Left ventricle myocardium inferior (tissue), 1 donor: ENCODE measurements around the gene WDR49. TPM values are rescaled to one million over a fixed set of nuclear protein-coding genes. Genes with fewer than 3 reads are reported as not detected.

Experiments
- DNase-seq: peaks from one replicate; pipeline ENCODE4 v3.0.0-alpha.2; 2020
- H3K27ac ChIP-seq: fragments of 200-600 bp; replicated peaks from 2 replicates; pipeline ENCODE4 v1.8.0; 2021
- H3K27me3 ChIP-seq: fragments of 200-600 bp; 2 replicates; pipeline ENCODE4 v1.8.0; 2021; ENCODE audit warnings: low read depth
- H3K36me3 ChIP-seq: fragments of 200-600 bp; 2 replicates; pipeline ENCODE4 v1.8.0; 2021
- H3K4me1 ChIP-seq: fragments of 200-600 bp; 2 replicates; pipeline ENCODE4 v1.8.0; 2021
- H3K4me3 ChIP-seq: fragments of 200-600 bp; 2 replicates; pipeline ENCODE4 v1.8.0; 2021; ENCODE audit warnings: mild to moderate bottlenecking, moderate library complexity
- H3K9me3 ChIP-seq: fragments of 200-600 bp; replicated peaks from 2 replicates; pipeline ENCODE4 v1.8.0; 2021
- intact Hi-C: fragments of 100-400 bp; cut with micrococcal nuclease; formaldehyde crosslinking; loops from one replicate; pipeline ENCODE4 v1.11.0; 2022
- total RNA-seq: library from RNA; stranded (reverse); fragmentation: NEBNext Ultra II Directional; extraction: Animal tissue kit (Norgen Biotek cat#: 25700); gene quantifications from one replicate; pipeline ENCODE4 v1.2.1, GENCODE V29; 2021
- TF ChIP-seq, protein P1 (sequence below): fragments of 200-600 bp; IDR thresholded peaks from 2 replicates; pipeline ENCODE4 v1.8.0; 2021; ENCODE audit warnings: antibody characterized with exemption, mild to moderate bottlenecking, borderline replicate concordance
- donor health status: DM: no; HTN: yes; CAD: no; lungs with severe emphysema.

The WDR49 gene
- total RNA-seq, 1 donor from 2014 or later, result 3.7 TPM

DNA sequence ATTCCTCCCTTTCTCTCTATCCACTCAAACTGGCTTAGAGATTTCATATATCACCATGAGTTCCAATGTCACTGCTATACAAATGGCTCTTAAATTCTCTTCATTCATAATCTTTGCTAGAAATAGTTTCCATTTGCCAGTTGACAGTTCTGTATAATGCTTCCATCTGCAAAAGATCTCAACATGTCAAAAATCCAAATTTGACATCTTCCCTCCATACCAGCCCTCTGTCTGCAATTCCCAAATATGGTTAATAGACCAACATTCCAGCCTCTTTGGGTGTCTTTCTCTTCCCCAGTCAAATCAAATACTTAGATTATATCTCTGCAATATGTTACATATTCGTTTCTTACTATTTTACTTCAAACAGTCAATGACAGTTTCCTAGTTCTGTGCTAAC is 115.7 kb downstream of the WDR49 start:
- H3K9me3 ChIP-seq, result peaks cover 19% of the 10 kb centered on the region
- no peak for DNase-seq
- no peak overlapping the region for H3K27ac ChIP-seq
- H3K27me3 ChIP-seq, result no peaks in the 10 kb centered on the region
- TF ChIP-seq, protein P1, sequence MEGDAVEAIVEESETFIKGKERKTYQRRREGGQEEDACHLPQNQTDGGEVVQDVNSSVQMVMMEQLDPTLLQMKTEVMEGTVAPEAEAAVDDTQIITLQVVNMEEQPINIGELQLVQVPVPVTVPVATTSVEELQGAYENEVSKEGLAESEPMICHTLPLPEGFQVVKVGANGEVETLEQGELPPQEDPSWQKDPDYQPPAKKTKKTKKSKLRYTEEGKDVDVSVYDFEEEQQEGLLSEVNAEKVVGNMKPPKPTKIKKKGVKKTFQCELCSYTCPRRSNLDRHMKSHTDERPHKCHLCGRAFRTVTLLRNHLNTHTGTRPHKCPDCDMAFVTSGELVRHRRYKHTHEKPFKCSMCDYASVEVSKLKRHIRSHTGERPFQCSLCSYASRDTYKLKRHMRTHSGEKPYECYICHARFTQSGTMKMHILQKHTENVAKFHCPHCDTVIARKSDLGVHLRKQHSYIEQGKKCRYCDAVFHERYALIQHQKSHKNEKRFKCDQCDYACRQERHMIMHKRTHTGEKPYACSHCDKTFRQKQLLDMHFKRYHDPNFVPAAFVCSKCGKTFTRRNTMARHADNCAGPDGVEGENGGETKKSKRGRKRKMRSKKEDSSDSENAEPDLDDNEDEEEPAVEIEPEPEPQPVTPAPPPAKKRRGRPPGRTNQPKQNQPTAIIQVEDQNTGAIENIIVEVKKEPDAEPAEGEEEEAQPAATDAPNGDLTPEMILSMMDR, result no peak
- intact Hi-C loops, result no loop called here
- no peak overlapping the region for H3K4me3 ChIP-seq
- H3K4me1 ChIP-seq, result no peaks in the 10 kb centered on the region
- no peaks in the 10 kb centered on the region for H3K36me3 ChIP-seq

- Histone ChIP-seq H3K27ac (no peak overlapping the region), H3K4me3 (no peak overlapping the region), H3K9me3 (peaks cover 24% of the 10 kb centered on the region), H3K27me3 (no peaks in the 10 kb centered on the region), H3K36me3 (no peaks in the 10 kb centered on the region), H3K4me1 (no peaks in the 10 kb centered on the region)
- no peak for DNase-seq
- intact Hi-C loops, result no loop called here
- TF ChIP-seq, protein P1, result no peak
Observed at GRCh38 chr3:167521006-167521355, 132.8 kb downstream of the WDR49 start.

DNA sequence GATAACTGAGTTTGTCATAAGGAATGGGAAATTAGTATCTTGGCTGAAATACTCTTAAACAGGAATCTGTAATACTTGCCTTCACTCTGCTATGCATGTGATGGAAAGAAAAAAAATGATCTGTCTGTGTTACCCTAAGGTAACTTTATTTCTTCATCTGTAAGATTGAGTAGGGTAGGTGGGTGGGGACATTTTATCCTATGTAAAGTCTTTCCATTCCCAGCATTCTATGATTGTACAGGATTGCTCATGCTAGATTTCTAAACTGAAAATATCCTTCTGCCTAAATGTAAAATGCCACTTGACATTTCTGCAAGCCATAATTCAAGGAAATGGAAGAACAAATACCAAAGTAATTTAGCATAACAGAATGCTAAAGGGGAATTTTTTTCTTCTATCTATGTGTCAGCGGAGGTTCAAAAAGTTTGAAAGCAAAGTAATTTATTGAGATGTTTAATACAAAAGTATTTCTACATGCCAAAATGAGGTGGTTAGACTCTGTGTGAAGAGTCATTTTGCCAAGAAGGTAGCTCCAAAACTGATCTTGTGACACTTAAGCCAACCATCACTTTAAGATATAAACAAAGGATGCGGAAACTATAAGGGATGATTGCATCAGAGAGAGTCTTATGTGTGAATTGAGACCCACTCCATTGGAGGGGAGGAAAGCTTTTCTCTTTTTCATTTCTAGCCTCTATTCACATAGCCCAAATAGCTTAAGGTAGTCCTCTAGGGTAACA is 133.3 kb downstream of the WDR49 start:
- H3K27ac ChIP-seq, result no peak overlapping the region
- no peaks in the 10 kb centered on the region for H3K27me3 ChIP-seq
- intact Hi-C loops, result no loop called here
- H3K4me3 ChIP-seq, result no peak overlapping the region
- TF ChIP-seq, protein P1, result no peak
- H3K36me3 ChIP-seq, result no peaks in the 10 kb centered on the region
- peaks cover 24% of the 10 kb centered on the region for H3K9me3 ChIP-seq
- no peak for DNase-seq
- H3K4me1 ChIP-seq, result no peaks in the 10 kb centered on the region

DNA sequence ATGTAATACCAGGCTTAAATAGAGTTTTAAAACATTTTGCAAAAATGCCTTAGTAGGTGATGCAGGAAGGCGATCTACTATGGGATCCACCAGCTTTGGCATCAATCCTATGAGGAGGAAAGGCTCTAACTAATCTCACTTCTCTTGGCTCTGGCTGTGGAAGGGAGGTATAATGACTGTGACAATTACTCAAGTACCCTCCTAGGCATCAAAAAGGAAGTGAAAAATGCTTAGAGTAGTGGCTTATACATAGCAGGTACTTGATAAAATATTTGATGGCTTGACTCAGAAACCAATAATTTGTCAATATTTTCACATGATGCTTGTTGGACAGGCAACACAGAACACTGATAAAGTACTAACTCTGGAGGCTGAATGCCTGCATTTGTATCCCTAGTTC is 145.8 kb downstream of the WDR49 start:
- Histone ChIP-seq H3K4me1 (no peaks in the 10 kb centered on the region), H3K9me3 (no peaks in the 10 kb centered on the region), H3K27ac (no peak overlapping the region), H3K27me3 (no peaks in the 10 kb centered on the region), H3K36me3 (no peaks in the 10 kb centered on the region), H3K4me3 (no peak overlapping the region)
- TF ChIP-seq, protein P1, result no peak
- no peak for DNase-seq
- intact Hi-C loops, result no loop called here

DNA sequence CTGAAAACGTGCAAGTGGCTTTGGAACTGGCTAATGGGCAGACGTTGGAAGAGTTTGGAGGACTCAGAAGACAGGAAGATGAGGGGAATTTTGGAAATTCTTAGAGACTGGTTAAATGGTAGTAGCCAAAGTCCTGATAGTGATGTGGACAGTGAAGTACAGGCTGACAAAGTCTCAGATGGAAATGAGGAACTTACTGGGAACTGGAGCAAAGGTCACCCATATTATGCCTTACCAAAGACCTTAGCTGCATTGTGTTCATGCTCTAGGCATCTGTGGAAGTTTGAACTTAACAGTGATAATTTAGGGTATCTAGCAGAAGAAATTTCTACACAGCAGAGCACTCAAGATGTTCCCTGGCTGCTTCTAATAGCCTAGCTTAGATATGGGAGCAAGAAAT is 151.3 kb downstream of the WDR49 start:
- no peak for DNase-seq
- Histone ChIP-seq H3K4me3 (no peak overlapping the region), H3K4me1 (no peaks in the 10 kb centered on the region), H3K27me3 (no peaks in the 10 kb centered on the region), H3K9me3 (no peaks in the 10 kb centered on the region), H3K27ac (no peak overlapping the region), H3K36me3 (no peaks in the 10 kb centered on the region)
- TF ChIP-seq, protein P1, result no peak
- intact Hi-C loops, result no loop called here
